GM18907 (cell line): ENCODE measurements around the gene AKAP13.

ENCODE experiments used
- ATAC-seq: cut with Tn5 transposase; IDR thresholded peaks from one replicate; pipeline ENCODE4 v1.9.1; 2021; ENCODE audit warnings: mild to moderate bottlenecking, moderate library complexity; ENCODE audit not compliant: unreplicated experiment

Gene AKAP13

DNA sequence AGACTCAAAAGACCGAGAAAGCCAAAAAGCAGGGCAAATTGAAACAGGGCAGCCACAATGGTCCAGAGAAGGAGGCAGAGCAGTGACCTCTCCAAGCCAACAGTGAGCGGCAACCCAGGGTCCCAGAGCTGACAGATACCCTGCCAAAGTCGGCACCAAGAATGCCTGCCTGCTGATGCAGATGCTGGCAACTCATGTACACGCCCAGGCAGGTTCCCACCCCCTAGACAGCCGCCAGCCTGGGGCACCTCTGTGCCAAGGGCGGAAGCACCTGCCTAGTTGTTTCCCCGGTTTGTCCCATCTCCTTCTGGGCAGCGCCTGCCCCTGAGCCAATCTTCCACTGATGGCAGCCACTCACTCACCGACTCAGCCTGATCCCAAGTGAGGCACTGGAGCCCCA is 392.3 kb downstream of the AKAP13 start:
- ATAC-seq: no peak

DNA sequence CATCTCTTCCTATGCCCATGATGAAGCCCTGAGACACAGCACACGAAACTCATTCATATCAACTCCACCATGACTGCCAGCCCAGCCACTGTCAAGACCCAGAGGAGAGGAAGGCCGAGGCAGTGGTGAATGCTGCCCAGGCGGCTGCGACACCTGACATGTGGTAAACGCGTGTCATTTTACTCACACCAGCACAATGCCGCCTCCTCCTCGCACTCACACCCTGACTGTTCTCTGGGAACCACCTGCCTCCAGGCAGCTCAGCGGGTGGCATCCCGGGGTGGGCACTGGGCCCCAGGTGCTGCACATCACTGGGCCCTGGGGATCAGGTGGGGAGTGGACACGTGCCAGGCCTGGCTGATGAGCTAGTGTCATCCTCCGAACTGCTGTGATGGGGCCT is 392.8 kb downstream of the AKAP13 start:
- no peak for ATAC-seq

DNA sequence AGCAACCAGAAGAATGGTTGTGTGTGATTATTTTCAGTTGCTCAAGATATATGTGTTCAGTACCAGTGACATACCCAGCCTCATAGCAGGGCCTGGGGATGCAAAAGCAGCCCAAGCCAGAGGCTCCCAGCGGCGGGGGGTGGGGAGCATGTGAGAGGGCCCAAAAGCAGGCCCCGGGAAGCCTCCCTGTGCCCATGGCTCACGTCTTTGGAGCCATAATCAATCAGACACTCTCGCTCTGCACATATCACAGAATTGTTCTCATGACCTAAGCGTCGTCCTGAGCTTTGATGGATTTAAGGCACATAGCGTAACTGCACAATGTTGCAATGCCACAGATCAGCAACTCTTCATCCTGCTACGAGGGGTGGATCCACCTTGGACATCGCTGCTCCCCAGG is 393.6 kb downstream of the AKAP13 start:
- ATAC-seq: no peak

DNA sequence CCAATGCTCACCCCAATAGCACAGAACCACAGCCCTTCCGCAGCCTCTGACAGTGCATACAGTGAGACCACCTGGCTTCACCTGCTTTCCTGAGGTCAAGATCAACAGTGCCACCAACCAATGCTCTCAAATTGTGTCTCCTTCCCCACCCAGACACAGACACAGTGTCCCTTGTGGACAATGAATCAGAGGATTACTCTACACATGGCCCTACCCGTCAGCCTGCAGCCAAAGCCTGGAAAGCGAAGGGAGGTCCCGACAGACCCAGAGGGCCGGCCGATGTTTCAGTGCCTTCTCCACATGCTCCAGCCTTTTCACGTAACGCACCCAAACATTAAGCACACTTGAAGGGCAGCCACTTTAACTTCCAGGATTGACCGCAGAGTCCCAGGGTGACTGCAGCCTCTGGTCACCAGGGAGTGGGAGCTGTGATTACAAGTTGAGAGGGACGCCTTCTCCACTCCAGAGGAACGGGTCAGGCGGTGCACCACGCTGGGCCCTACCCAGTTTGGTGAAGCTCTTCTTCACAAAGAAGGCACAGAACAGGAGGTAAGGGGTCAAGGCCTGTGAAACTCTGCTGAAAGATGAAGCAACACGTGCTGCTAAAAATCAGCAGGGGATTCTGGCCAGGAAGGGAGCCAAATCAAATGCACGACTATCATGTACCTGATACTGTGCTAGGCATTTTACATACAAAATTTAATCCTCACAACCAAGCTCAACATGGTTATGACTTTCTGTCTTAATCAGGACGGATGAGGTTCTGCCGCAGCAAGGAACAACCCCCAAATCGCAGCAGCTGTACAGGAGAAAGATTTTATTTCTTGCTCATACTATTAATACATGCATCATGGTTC is 397.1 kb downstream of the AKAP13 start:
- ATAC-seq: no peak

DNA sequence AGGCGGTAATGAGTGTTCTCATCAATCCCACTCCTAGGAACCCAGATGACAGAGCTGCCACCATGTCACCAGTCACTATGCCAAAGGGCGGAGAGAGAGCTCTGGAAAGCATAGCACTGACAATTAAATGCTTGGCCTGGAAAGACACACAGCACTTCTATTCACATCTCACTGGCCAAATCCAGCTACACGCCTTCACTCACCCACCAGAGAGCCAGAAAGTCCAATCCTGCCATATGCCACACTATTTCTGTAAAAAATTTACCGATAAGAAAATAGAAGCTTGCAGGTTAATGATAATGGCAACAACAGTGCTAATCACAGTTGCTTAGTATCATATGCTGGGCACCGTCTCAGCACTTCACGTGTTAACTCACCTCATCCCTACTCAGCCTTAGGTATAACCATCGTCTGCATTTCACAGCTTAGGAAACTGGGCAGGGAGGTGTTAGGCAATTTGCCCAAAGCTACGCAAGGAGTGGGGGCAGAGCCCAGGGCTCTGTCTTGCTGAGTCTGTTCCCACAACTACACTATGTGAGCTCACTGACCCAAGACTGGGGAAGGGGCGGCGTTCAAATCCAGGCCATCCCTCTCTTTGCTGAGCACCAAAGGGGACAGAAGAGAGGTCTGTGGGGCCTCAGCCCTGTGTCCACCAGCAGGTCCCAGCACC is 397.8 kb downstream of the AKAP13 start:
- ATAC-seq: no peak

- no peak for ATAC-seq
These were observed 398.8 kb downstream of the AKAP13 start for GRCh38 chr15:85779249-85779648.

GRCh38 chr15:85780225-85780985 is 400.0 kb downstream of the AKAP13 start:
- ATAC-seq: no peak

DNA sequence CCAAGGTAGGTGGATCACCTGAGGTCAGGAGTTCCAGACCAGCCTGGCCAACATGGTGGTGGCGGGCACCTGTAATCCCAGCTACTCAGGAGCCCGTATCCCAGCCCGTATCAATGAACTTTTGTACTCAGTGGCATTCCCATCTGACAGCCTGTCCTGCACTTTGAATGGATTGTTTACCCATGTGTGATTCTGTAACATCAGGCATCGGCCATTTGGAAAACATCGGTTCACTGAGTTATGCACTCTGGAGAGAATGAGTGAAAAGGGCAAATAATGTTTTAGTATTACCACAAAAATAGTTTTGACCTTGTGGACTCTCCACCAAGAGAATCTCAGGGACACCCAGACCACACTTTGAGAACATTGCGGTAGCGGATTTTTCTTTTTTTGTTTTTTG is 400.7 kb downstream of the AKAP13 start:
- ATAC-seq: no peak

DNA sequence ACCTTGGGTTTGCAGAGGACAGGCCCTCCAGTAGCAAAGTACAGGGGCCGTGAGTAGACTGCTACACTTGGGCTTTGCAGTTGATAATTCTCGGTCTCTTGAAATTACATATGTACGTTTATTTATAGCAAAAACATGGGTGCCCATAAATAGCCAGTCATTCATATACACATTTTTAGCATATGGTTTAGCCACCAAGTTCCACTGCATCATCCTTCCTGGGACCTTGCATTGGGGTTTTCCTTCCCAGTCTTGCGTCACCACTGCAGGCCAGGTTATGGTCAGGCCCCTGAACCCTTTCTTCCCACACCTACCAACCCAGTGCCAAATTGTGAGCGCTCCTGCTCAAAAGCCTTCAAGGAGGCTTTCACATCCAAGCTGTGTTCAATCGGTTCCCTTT is 401.7 kb downstream of the AKAP13 start:
- no peak for ATAC-seq

- peak; percentile 24 for ATAC-seq
These were observed 405.7 kb downstream of the AKAP13 start for GRCh38 chr15:85785887-85786780.

DNA sequence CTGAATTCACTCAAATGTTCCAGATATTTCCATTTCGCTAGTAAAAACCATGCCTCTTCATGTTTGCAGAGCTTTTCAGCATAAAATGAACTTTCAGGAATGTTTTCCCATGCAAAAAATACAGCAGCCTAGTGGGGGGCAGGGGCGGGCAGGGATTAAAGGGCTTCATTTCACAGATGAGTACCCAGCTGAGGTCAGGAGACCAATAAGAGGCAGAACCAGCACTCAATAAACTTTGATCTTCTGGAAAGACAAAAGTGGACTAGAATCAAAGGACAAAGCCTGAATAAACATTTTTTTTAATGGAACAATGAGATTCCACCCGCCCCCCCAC is 406.3 kb downstream of the AKAP13 start:
- ATAC-seq: no peak

DNA sequence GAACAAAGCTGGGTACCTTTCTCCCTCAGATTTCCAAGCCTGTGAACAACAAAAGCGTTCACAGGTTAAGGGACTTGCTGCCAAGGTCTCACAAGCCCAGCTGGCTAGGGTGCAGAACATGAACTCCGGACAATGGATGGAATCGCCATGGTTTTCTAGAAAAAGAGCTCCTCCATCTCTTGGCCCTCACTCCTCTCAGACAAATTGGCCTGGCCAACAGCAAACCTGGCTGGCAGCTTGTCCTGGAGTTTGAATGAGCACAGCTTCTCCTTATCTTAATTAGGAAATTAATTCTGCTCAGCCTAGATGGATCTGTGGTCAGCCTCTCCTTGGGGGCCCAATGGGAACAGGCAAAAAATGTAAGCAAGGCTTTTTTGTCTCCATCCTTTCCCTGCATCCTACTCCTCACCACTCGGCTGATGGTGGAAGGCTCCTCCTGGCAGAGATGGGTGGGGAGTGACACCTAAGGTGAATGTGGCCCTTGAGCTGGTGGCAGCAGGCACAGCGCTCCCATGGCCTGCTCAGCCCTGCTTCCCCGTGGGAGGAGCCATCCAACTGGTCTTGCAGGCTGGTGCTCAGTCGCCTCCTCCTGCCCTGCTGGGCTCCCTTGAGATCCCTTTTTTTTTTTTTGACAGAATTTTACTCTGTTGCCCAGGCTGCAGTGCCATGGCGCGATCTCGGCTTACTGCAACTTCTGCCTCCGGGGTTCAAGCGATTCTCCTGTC is 408.5 kb downstream of the AKAP13 start:
- ATAC-seq: no peak

DNA sequence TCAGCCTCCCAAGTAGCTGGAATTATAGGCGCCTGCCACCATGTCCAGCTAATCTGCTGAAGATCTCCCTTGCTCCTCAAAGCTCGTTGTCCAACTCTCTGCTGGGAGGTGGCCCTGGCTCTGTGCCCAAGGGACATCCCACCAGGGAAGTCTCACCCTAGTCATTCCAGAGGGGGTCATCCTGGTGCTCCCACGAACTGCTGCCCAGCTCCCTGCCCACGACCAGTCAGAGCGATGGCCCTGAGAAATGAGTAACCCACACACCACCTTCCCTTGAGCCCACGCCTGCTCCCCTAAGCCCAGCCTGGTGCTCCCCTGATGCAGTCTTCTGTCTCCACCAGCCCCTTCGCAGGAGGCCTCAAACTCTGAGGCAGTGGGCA is 409.1 kb downstream of the AKAP13 start:
- no peak for ATAC-seq

DNA sequence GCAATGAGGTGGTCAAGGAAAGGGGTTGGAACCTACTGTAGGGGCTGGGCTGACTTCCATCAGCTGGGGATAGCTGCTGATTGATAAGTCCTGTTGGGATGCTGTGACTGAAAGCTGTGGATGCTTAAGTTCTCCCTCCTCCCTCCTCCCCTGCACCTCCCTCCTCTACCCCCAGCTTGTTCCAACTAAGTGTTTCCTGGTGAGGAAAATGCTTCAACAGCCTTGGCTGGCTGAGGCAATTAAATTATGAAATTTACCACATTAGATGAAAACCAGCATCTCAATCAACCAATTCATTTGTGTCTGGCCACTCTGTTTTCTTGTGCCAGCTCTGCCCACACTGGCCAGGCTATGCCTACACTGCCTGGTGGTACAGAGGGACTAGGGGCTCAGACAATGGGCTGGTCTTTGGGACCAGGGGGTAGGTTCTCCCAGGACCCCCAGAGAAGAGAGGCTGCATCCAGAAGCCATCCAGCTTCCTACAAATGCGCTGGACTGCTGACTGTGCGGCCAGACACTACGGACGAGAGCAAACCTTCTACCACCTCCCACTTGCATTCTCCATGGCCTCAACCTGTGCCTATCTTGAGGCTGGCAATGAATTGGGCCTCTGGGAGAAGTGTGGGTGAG is 411.8 kb downstream of the AKAP13 start:
- no peak for ATAC-seq

- ATAC-seq: no peak
These were observed 412.6 kb downstream of the AKAP13 start for GRCh38 chr15:85792912-85793590.

DNA sequence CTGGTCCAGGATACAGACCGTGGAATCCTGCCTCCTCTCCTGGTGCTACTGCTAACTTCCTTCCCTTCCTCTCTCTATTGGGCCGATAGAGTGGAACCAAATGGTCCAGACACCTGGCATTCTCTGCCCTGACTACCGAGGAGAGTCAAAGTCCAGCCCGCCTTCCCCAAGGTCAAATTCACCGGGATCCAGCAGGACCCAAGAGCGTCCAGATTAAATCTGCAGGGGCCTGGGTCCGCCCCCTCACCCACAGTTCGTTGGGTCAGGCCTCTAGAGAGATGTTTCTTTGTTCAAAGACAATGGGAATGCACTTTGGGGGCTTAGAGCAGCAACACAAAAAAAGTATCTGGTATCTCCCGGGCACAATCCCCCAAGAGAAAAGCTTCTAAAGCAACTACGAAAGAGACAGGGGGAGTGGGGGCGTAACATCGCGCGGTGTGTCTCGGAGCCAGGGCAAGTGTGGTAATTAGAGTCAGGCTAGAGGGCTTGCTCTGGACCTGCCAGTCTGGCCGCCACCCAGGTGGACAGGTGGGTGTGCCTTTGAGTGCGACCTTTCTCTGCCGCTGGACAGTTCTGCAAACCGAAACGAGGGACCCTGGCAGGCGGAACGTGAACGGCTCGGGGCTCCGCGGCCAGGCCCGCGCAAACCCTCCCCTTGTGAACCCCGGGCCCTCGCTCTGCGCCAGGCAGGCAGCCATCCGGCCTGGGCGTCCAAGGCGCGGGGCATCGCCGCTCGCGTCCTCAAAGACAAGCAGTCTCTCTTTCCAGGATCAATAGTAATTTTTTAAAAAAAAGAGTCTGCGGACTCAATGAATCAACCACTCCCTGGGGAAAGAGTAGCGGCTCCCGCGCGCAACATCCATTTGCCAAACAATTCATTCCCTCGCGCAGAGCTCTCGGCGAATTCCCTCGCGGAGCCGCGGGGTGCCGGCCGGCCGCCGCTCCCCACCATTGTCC is 413.5 kb downstream of the AKAP13 start:
- ATAC-seq: peak; percentile 46

DNA sequence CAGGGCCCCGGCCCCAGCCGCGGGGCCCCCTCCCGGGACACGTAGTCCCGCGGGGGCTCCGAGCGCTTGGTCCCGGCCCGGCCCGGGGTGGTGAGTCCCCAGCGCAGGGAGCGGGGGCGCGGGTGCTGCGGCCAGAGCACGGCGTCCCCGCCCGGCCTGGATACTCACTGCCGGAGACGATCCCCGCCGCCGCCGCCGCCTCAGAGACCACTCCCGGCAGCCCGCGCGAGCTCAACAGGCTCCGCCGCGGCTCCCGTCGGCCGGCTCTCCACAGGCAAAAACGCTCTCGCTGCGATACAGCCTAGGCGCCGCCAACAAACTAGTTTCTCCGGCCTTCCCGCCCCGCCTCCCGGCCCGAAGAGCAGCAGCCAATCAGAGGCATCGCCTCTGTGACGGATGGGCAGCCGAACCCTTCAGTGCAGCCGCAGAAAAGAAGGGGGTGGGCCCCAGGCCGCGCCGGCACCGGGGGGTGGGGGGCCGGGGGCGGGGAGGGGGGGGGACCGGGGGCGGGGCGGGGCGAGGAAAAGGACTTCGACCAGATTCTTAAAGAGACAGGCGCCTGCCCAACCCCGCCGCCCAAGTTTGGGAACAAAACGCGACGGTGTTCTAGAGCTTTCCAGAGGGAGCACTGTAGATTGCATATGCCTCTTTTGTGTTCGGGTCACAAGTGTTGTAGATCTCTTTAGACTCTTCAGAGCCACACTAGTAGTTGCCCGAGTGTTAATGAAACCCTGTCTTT is 414.4 kb downstream of the AKAP13 start, which contains the start of gene KLHL25:
KLHL25 (minus strand) TSS at position 328 of the 739 bp plus-strand sequence. CDS start 25,115 bp downstream, outside the sequence.
- peak; percentile 99 for ATAC-seq
